IPS-15b (cell line): Measurements from ENCODE around the gene NCK2.

Experiments
- H3K27me3 ChIP-seq: one replicate; pipeline ENCODE4 v1.6.1; 2013; ENCODE audit warnings: low read length; ENCODE audit not compliant: control insufficient read depth, insufficient read depth
- H3K36me3 ChIP-seq: one replicate; pipeline ENCODE4 v1.6.1; 2013; ENCODE audit warnings: low read length; ENCODE audit not compliant: control insufficient read depth, insufficient read depth
- H3K4me1 ChIP-seq: one replicate; pipeline ENCODE4 v1.6.1; 2013; ENCODE audit warnings: mild to moderate bottlenecking, low read length; ENCODE audit not compliant: control insufficient read depth, insufficient read depth
- H3K4me3 ChIP-seq: one replicate; pipeline ENCODE4 v1.5.1; 2013; ENCODE audit warnings: low read depth, low read length
- H3K9ac ChIP-seq: one replicate; pipeline ENCODE4 v1.6.1; 2013; ENCODE audit warnings: low read depth, mild to moderate bottlenecking, low read length
- H3K9me3 ChIP-seq: one replicate; pipeline ENCODE4 v1.6.1; 2013; ENCODE audit warnings: mild to moderate bottlenecking, low read length; ENCODE audit not compliant: control insufficient read depth, insufficient read depth

NCK2 gene

GRCh38 chr2:105771836-105772235 lies 27.1 kb downstream of the NCK2 start:
- no peaks in the 10 kb centered on the region for H3K9me3 ChIP-seq
- peaks cover 9% of the 10 kb centered on the region for H3K4me1 ChIP-seq
- no peak overlapping the region for H3K4me3 ChIP-seq
- H3K36me3 ChIP-seq, result peaks cover 3% of the 10 kb centered on the region
- no peak overlapping the region for H3K9ac ChIP-seq
- H3K27me3 ChIP-seq, result no peaks in the 10 kb centered on the region

GRCh38 chr2:105772362-105772761 lies 27.6 kb downstream of the NCK2 start:
- Histone ChIP-seq H3K27me3 (no peaks in the 10 kb centered on the region), H3K36me3 (peaks cover 3% of the 10 kb centered on the region), H3K4me3 (no peak overlapping the region), H3K9me3 (no peaks in the 10 kb centered on the region), H3K9ac (no peak overlapping the region), H3K4me1 (peaks cover 9% of the 10 kb centered on the region)

DNA sequence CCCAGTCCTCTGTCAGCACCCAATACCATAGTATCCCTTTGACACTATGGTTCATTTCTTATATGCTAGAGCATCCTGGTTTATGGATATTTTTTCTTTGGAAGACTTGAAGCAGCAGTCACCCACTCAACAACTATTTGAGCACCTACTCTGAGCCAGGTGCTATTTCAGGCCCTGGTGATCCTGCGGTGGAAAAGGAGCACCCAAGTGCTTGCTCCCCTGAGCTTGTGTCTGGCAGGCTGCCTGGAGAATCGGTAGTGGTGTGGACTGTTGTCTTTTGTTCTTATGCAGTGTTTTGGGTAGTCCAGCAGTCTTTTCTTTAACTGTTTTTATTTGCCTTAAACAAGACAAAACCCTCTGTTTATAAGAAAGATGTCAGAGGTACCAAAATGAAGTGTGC lies 28.9 kb downstream of the NCK2 start:
- H3K36me3 ChIP-seq, result peaks cover 3% of the 10 kb centered on the region
- no peak overlapping the region for H3K4me3 ChIP-seq
- H3K9ac ChIP-seq, result no peak overlapping the region
- no peaks in the 10 kb centered on the region for H3K27me3 ChIP-seq
- H3K4me1 ChIP-seq, result peaks cover 9% of the 10 kb centered on the region
- H3K9me3 ChIP-seq, result no peaks in the 10 kb centered on the region

GRCh38 chr2:105774781-105775337 lies 30.1 kb downstream of the NCK2 start:
- H3K36me3 ChIP-seq, result peaks cover 3% of the 10 kb centered on the region
- peaks cover 4% of the 10 kb centered on the region for H3K4me1 ChIP-seq
- H3K9me3 ChIP-seq, result no peaks in the 10 kb centered on the region
- no peaks in the 10 kb centered on the region for H3K27me3 ChIP-seq
- no peak overlapping the region for H3K4me3 ChIP-seq
- H3K9ac ChIP-seq, result no peak overlapping the region

- Histone ChIP-seq H3K9ac (no peak overlapping the region), H3K4me3 (no peak overlapping the region), H3K4me1 (peaks cover 4% of the 10 kb centered on the region)
These were observed 31.3 kb downstream of the NCK2 start for GRCh38 chr2:105775809-105776559.

GRCh38 chr2:105776560-105776928 lies 31.8 kb downstream of the NCK2 start:
- Histone ChIP-seq H3K4me1 (peaks cover 4% of the 10 kb centered on the region), H3K27me3 (no peaks in the 10 kb centered on the region), H3K9me3 (no peaks in the 10 kb centered on the region), H3K9ac (no peak overlapping the region), H3K36me3 (peaks cover 3% of the 10 kb centered on the region), H3K4me3 (no peak overlapping the region)

More at GRCh38 chr2:105775809-105776559, 31.3 kb downstream of the NCK2 start:
- H3K36me3 ChIP-seq, result peaks cover 3% of the 10 kb centered on the region
- H3K9me3 ChIP-seq, result no peaks in the 10 kb centered on the region
- no peaks in the 10 kb centered on the region for H3K27me3 ChIP-seq

DNA sequence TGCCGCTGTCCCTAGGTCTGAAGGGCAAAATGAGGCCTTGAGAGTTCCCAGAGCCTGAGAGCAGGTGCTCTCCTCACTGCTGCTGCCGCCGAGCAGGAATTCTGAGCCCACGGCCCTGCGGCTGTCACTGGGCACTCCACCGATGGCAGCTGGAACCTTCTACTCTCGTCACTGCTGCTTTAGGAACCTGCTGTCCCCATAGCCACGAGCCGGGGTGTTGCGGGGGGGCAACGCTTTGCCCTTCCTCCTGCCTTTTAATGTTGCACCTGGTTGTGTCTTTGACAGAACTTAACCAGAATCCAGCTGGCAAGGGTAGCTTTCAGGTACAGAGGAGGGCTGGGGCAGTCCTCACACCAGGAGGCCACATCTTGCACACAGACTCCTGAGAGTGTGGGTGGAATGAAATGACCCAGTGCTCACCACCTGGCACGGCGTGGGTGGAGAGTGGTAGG lies 32.3 kb downstream of the NCK2 start:
- H3K36me3 ChIP-seq, result peaks cover 3% of the 10 kb centered on the region
- no peaks in the 10 kb centered on the region for H3K27me3 ChIP-seq
- no peak overlapping the region for H3K9ac ChIP-seq
- no peaks in the 10 kb centered on the region for H3K9me3 ChIP-seq
- no peak overlapping the region for H3K4me3 ChIP-seq
- H3K4me1 ChIP-seq, result no peaks in the 10 kb centered on the region

DNA sequence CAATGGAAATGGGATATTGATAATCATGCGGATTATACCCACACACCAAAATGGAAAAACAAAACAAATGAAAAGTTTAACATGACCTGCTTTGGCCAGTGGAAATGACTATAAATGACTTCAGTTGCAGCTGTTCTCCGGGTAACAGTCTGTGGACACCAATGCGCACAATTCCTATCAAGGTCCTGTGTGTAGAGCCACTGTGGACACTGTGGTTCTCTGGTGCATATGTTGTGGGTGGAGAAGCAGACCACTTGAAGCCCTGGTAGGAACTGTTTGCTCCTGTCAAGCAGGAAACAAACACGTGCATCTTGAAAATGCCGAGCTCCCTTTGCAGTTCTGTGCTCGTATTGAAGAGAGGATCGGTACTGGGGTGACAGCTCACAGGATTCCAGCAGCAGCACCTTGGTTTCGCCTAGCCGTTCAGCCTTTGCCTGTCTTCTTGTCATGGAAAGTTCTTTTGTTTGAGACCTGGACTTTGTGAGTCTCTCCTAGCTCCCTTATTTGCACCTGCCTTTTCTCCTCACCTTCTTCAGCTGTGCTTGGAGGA lies 32.9 kb downstream of the NCK2 start:
- Histone ChIP-seq H3K36me3 (peaks cover 3% of the 10 kb centered on the region), H3K4me3 (no peak overlapping the region), H3K9ac (no peak overlapping the region), H3K4me1 (no peaks in the 10 kb centered on the region), H3K27me3 (no peaks in the 10 kb centered on the region), H3K9me3 (no peaks in the 10 kb centered on the region)

DNA sequence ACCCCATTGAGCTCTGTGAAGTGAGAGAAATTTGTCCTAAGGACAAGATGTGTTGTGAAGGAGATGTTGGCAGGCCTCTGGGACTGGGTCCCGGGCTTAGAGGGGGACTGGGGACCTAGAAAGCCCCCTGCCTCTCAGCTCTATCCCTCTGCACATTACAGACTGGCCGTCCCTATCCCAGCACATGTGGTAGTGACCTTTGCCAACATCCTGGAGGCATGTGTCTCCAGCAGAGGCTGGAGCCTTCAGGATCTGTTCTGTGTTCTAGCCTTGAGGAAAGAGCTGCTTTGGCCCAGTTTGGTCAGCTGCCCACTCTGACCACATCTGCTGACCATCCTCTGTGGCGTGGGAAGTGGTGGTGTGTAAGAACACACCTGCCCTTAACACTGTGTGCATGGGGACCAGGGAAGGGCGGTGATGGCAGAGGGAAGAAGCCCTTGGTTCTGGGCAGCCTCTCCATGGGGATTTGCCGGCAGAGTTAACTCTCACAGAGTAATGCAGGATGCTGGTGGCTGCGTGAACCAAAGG lies 33.4 kb downstream of the NCK2 start:
- Histone ChIP-seq H3K9ac (no peak overlapping the region), H3K4me1 (no peaks in the 10 kb centered on the region), H3K9me3 (no peaks in the 10 kb centered on the region), H3K4me3 (no peak overlapping the region), H3K36me3 (peaks cover 3% of the 10 kb centered on the region), H3K27me3 (no peaks in the 10 kb centered on the region)

- Histone ChIP-seq H3K9me3 (no peaks in the 10 kb centered on the region), H3K4me1 (no peaks in the 10 kb centered on the region), H3K9ac (no peak overlapping the region), H3K27me3 (no peaks in the 10 kb centered on the region), H3K4me3 (no peak overlapping the region), H3K36me3 (no peaks in the 10 kb centered on the region)
These were observed 34.7 kb downstream of the NCK2 start for GRCh38 chr2:105779394-105779793.

DNA sequence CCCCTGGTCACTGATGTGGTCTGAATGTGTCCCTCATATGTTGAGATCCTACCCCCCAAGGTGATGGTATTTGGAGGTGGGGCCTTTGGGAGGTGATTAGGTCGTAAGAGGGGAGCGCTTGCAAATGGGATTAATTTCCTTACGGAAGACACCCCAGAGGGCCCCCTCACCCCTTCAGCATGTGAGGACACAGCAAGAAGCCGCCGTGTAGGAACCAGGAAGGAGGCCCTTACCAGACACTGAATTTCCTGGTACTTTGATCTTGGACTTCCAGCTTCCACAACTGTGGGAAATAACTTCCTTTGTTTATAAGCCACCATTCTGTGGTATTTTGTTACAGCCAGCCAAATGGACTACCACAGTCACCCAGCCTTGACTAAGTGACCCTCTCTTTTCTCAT lies 35.9 kb downstream of the NCK2 start:
- Histone ChIP-seq H3K4me1 (no peaks in the 10 kb centered on the region), H3K27me3 (no peaks in the 10 kb centered on the region), H3K4me3 (no peak overlapping the region), H3K9me3 (no peaks in the 10 kb centered on the region), H3K9ac (no peak overlapping the region), H3K36me3 (no peaks in the 10 kb centered on the region)
